Measurements from ENCODE around the gene PCDHB13. TPM values are rescaled to one million over a fixed set of nuclear protein-coding genes. Genes with fewer than 3 reads are reported as not detected.

Gene PCDHB13
- total RNA-seq, 6 experiments from 2014 or later, result 0.25 to 1.00 (median 0.49) TPM

Other genes with a start within 250 kb of the PCDHB13 start
- gene PCDHAC2, start 247.4 kb upstream of the PCDHB13 start, total RNA-seq, result 1 to 10 TPM in 3 of 6 experiments, under 1 TPM in 3; 0.68 to 2.2 (median 1.3) TPM
- not detected for gene PCDHB1, start 162.5 kb upstream of the PCDHB13 start, total RNA-seq
- under 1 TPM in 3 of 6 experiments, not detected in 3; 0.11 to 0.19 (median 0.14) TPM for gene PCDHB2, start 119.3 kb upstream of the PCDHB13 start, total RNA-seq
- under 1 TPM in 3 of 6 experiments, not detected in 3; 0.07 to 0.31 (median 0.30) TPM for gene PCDHB3, start 113.4 kb upstream of the PCDHB13 start, total RNA-seq
- gene PCDHB4, start 92.1 kb upstream of the PCDHB13 start, total RNA-seq, result under 1 TPM; 0.10 to 0.35 (median 0.20) TPM
- gene PCDHB5, start 78.7 kb upstream of the PCDHB13 start, total RNA-seq, result 1 to 10 TPM in 1 of 6 experiments, under 1 TPM in 5; 0.18 to 1.2 (median 0.45) TPM
- gene PCDHB6, start 63.9 kb upstream of the PCDHB13 start, total RNA-seq, result under 1 TPM in 4 of 6 experiments, not detected in 2; 0.06 to 0.16 (median 0.12) TPM
- gene PCDHB7, start 41.3 kb upstream of the PCDHB13 start, total RNA-seq, result under 1 TPM; 0.07 to 0.31 (median 0.13) TPM
- under 1 TPM in 4 of 6 experiments, not detected in 2; 0.12 to 0.49 (median 0.19) TPM for gene PCDHB8, start 36.1 kb upstream of the PCDHB13 start, total RNA-seq
- gene PCDHB16, start 31.5 kb upstream of the PCDHB13 start, total RNA-seq, result under 1 TPM; 0.17 to 0.51 (median 0.34) TPM
- under 1 TPM in 5 of 6 experiments, not detected in 1; 0.07 to 0.51 (median 0.21) TPM for gene PCDHB9, start 26.8 kb upstream of the PCDHB13 start, total RNA-seq
- under 1 TPM in 5 of 6 experiments, not detected in 1; 0.09 to 0.23 (median 0.12) TPM for gene PCDHB10, start 21.6 kb upstream of the PCDHB13 start, total RNA-seq
- under 1 TPM in 5 of 6 experiments, not detected in 1; 0.06 to 0.44 (median 0.19) TPM for gene PCDHB11, start 14.3 kb upstream of the PCDHB13 start, total RNA-seq
- gene PCDHB12, start 5.2 kb upstream of the PCDHB13 start, total RNA-seq, result 1 to 10 TPM in 1 of 6 experiments, under 1 TPM in 4, not detected in 1; 0.27 to 1.1 (median 0.33) TPM
- gene PCDHB14, start 9.4 kb downstream of the PCDHB13 start, total RNA-seq, result 1 to 10 TPM in 1 of 6 experiments, under 1 TPM in 5; 0.44 to 1.0 (median 0.86) TPM
- gene PCDHB15, start 31.5 kb downstream of the PCDHB13 start, total RNA-seq, result under 1 TPM; 0.37 to 0.83 (median 0.63) TPM
- under 1 TPM in 1 of 6 experiments, not detected in 5; 0.31 TPM for gene SLC25A2, start 90.1 kb downstream of the PCDHB13 start, total RNA-seq
- gene TAF7, start 106.9 kb downstream of the PCDHB13 start, total RNA-seq, result 10 to 100 TPM; 17.7 to 37.9 (median 22.3) TPM
- gene PCDHGA1, start 116.6 kb downstream of the PCDHB13 start, total RNA-seq, result under 1 TPM in 5 of 6 experiments, not detected in 1; 0.04 to 0.18 (median 0.12) TPM
- under 1 TPM; 0.49 to 0.88 (median 0.57) TPM for gene PCDHGA2, start 124.8 kb downstream of the PCDHB13 start, total RNA-seq
- 1 to 10 TPM in 2 of 6 experiments, under 1 TPM in 4; 0.51 to 1.8 (median 0.76) TPM for gene PCDHGA3, start 129.9 kb downstream of the PCDHB13 start, total RNA-seq
- 1 to 10 TPM in 1 of 6 experiments, under 1 TPM in 5; 0.37 to 1.2 (median 0.52) TPM for gene PCDHGB1, start 136.2 kb downstream of the PCDHB13 start, total RNA-seq
- 1 to 10 TPM in 2 of 6 experiments, under 1 TPM in 4; 0.39 to 1.8 (median 0.73) TPM for gene PCDHGA4, start 141.1 kb downstream of the PCDHB13 start, total RNA-seq
- gene PCDHGB2, start 146.1 kb downstream of the PCDHB13 start, total RNA-seq, result 1 to 10 TPM in 5 of 6 experiments, under 1 TPM in 1; 0.51 to 2.8 (median 1.4) TPM
- 1 to 10 TPM in 1 of 6 experiments, under 1 TPM in 5; 0.32 to 1.2 (median 0.57) TPM for gene PCDHGA5, start 150.2 kb downstream of the PCDHB13 start, total RNA-seq
- gene PCDHGB3, start 156.3 kb downstream of the PCDHB13 start, total RNA-seq, result 1 to 10 TPM in 3 of 6 experiments, under 1 TPM in 3; 0.56 to 1.8 (median 1.2) TPM
- 1 to 10 TPM in 3 of 6 experiments, under 1 TPM in 3; 0.56 to 1.3 (median 0.89) TPM for gene PCDHGA6, start 160.0 kb downstream of the PCDHB13 start, total RNA-seq
- under 1 TPM; 0.37 to 0.99 (median 0.76) TPM for gene PCDHGA7, start 168.8 kb downstream of the PCDHB13 start, total RNA-seq
- gene PCDHGB4, start 173.8 kb downstream of the PCDHB13 start, total RNA-seq, result 1 to 10 TPM; 1.6 to 5.5 (median 2.4) TPM
- gene PCDHGA8, start 178.7 kb downstream of the PCDHB13 start, total RNA-seq, result under 1 TPM; 0.27 to 0.88 (median 0.50) TPM
- 1 to 10 TPM; 3.0 to 6.8 (median 4.0) TPM for gene PCDHGB5, start 184.0 kb downstream of the PCDHB13 start, total RNA-seq
- 1 to 10 TPM; 1.0 to 2.5 (median 1.3) TPM for gene PCDHGA9, start 188.9 kb downstream of the PCDHB13 start, total RNA-seq
- 1 to 10 TPM; 1.9 to 5.0 (median 2.9) TPM for gene PCDHGB6, start 194.1 kb downstream of the PCDHB13 start, total RNA-seq
- gene PCDHGA10, start 199.1 kb downstream of the PCDHB13 start, total RNA-seq, result 1 to 10 TPM; 1.5 to 4.6 (median 2.8) TPM
- gene PCDHGB7, start 203.8 kb downstream of the PCDHB13 start, total RNA-seq, result 1 to 10 TPM; 1.2 to 3.7 (median 2.7) TPM
- gene PCDHGA11, start 207.1 kb downstream of the PCDHB13 start, total RNA-seq, result 1 to 10 TPM in 3 of 6 experiments, under 1 TPM in 3; 0.81 to 1.7 (median 1.1) TPM
- gene PCDHGA12, start 216.6 kb downstream of the PCDHB13 start, total RNA-seq, result 1 to 10 TPM in 4 of 6 experiments, under 1 TPM in 2; 0.73 to 1.6 (median 1.3) TPM